ENCODE measurements around the gene ZNF280B. TPM values are rescaled to one million over a fixed set of nuclear protein-coding genes. Genes with fewer than 3 reads are reported as not detected.
"Not testable (repeated sequence)": the region's sequence is repeated elsewhere in the genome, so short reads cannot be mapped to it uniquely, and the experiment has no call there.

Gene ZNF280B
- total RNA-seq, 4 donors from 2014 or later = 0.08 to 0.19 (median 0.18) TPM; not detected in 1

GRCh38 chr22:22515890-22516289 lies 7.3 kb upstream of the ZNF280B start:
- peaks cover 0 to 59% (median 0%) of the 10 kb centered on the region in 4 donors for H3K27me3 ChIP-seq
- H3K36me3 ChIP-seq = no peaks in the 10 kb centered on the region
- no peak overlapping the region for H3K27ac ChIP-seq
- peaks cover 0 to 4% (median 0%) of the 10 kb centered on the region in 3 donors for H3K4me1 ChIP-seq
- peaks cover 0 to under 1% (median 0%) of the 10 kb centered on the region in 3 donors for H3K9me3 ChIP-seq
- no peak overlapping the region for H3K4me3 ChIP-seq
- TF ChIP-seq POLR2A (IDR thresholded peaks at IDR 0.05) = no peak
- TF ChIP-seq, protein P1, sequence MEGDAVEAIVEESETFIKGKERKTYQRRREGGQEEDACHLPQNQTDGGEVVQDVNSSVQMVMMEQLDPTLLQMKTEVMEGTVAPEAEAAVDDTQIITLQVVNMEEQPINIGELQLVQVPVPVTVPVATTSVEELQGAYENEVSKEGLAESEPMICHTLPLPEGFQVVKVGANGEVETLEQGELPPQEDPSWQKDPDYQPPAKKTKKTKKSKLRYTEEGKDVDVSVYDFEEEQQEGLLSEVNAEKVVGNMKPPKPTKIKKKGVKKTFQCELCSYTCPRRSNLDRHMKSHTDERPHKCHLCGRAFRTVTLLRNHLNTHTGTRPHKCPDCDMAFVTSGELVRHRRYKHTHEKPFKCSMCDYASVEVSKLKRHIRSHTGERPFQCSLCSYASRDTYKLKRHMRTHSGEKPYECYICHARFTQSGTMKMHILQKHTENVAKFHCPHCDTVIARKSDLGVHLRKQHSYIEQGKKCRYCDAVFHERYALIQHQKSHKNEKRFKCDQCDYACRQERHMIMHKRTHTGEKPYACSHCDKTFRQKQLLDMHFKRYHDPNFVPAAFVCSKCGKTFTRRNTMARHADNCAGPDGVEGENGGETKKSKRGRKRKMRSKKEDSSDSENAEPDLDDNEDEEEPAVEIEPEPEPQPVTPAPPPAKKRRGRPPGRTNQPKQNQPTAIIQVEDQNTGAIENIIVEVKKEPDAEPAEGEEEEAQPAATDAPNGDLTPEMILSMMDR (IDR thresholded peaks at IDR 0.05) = no peak
- intact Hi-C loops (cut with DNase I) = no loop called here
- no peak for DNase-seq

DNA sequence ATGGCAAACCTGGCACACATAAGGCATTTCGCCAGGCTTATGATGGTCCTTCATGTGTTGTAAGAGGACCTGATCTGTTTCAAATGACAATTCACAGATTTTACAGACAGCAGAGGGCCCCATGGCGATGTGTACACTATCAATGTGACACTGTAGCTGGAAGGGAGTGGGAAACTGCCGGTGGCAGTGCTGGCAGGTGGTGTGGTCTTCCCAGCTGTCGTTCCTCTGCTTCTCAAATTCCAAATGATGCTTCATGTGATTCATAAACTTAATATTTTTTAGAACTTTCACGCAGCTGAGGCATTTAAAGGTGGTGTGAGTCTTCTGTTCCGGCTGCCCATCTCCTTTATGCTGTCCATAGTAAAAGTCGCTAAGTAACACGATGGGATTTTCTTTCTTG lies 5.9 kb upstream of the ZNF280B start:
- Histone ChIP-seq H3K27me3 (peaks cover 0 to 61% (median 0%) of the 10 kb centered on the region in 4 donors), H3K9me3 (peaks cover 0 to 13% (median under 1%) of the 10 kb centered on the region in 3 donors)
- H3K4me3 ChIP-seq; intact Hi-C loops (cut with DNase I); DNase-seq; H3K4me1 ChIP-seq; H3K36me3 ChIP-seq; H3K27ac ChIP-seq: not testable (repeated sequence)
- WGBS, 2 donors = 60 to 74% methylated on average over 8 of the region's 8 CpGs

GRCh38 chr22:22513619-22514018 lies 5.1 kb upstream of the ZNF280B start:
- intact Hi-C loops (cut with DNase I) = no loop called here
- no peak for DNase-seq
- Histone ChIP-seq H3K4me1 (peaks cover 0 to 2% (median 0%) of the 10 kb centered on the region in 3 donors), H3K27ac (no peak overlapping the region), H3K9me3 (peaks cover 0 to 19% (median 7%) of the 10 kb centered on the region in 3 donors), H3K36me3 (no peaks in the 10 kb centered on the region), H3K4me3 (no peak overlapping the region), H3K27me3 (peaks cover 0 to 65% (median 0%) of the 10 kb centered on the region in 4 donors)
- TF ChIP-seq, protein P1 (IDR thresholded peaks at IDR 0.05) = no peak
- TF ChIP-seq POLR2A (IDR thresholded peaks at IDR 0.05) = no peak
- 89 to 96% methylated on average over 2 of the region's 2 CpGs for WGBS, 2 donors

DNA sequence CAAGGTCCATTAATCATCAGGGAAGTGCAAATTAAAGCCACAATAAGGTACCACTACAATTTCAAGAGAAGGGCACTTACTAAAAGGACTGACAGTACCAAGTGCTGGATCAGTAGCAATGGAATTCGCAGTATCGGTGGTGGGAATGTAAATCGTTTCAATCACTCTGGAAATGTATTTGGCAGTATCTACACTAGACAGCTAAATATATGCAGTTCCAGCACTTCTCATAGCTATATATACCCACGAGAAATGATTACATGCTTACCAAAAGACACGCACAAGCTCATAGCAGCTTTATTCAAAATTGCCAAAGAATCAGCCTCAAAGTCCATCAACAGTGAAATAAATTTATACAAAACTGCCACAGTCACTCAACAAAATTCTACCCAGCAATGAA lies 4.4 kb upstream of the ZNF280B start:
- TF ChIP-seq, protein P1 (IDR thresholded peaks at IDR 0.05) = no peak
- TF ChIP-seq POLR2A (IDR thresholded peaks at IDR 0.05) = no peak

GRCh38 chr22:22510833-22511232 lies 2.3 kb upstream of the ZNF280B start:
- DNase-seq; H3K4me3 ChIP-seq; H3K4me1 ChIP-seq; H3K36me3 ChIP-seq; H3K27ac ChIP-seq; intact Hi-C loops (cut with DNase I): not testable (repeated sequence)
- Histone ChIP-seq H3K27me3 (peaks cover 0 to 56% (median 1%) of the 10 kb centered on the region in 4 donors), H3K9me3 (peaks cover 0 to 24% (median 7%) of the 10 kb centered on the region in 3 donors)
- WGBS, 2 donors = 93 to 98% methylated on average over 7 of the region's 7 CpGs

More for the DNA sequence above, 4.4 kb upstream of the ZNF280B start:
- Histone ChIP-seq H3K4me1 (peaks cover 0 to 9% (median 0%) of the 10 kb centered on the region in 3 donors), H3K36me3 (no peaks in the 10 kb centered on the region), H3K9me3 (peaks cover 0 to 24% (median 7%) of the 10 kb centered on the region in 3 donors), H3K27ac (no peak overlapping the region), H3K27me3 (peaks cover 0 to 67% (median 0%) of the 10 kb centered on the region in 4 donors), H3K4me3 (no peak overlapping the region)
- WGBS, 2 donors = 76% methylated on average over 5 of the region's 5 CpGs
- no peak for DNase-seq
- intact Hi-C loops (cut with DNase I) = no loop called here

- WGBS, 2 donors = 94% methylated on average over 6 of the region's 6 CpGs
- H3K36me3 ChIP-seq = not testable (repeated sequence)
Observed at GRCh38 chr22:22509912-22510311, 1.4 kb upstream of the ZNF280B start.

More at GRCh38 chr22:22509912-22510311, 1.4 kb upstream of the ZNF280B start:
- H3K4me1 ChIP-seq; H3K27ac ChIP-seq; H3K4me3 ChIP-seq; DNase-seq; intact Hi-C loops (cut with DNase I): not testable (repeated sequence)
- Histone ChIP-seq H3K9me3 (peaks cover 0 to 24% (median 7%) of the 10 kb centered on the region in 3 donors), H3K27me3 (peaks cover 0 to 49% (median 1%) of the 10 kb centered on the region in 4 donors)
